GM18873 (cell line): Measurements from ENCODE around the gene TTC33.

Experiments used
- ATAC-seq: cut with Tn5 transposase; IDR thresholded peaks from one replicate; pipeline ENCODE4 v1.9.1; 2021; ENCODE audit warnings: mild to moderate bottlenecking, moderate library complexity, moderate number of reproducible peaks; ENCODE audit not compliant: unreplicated experiment, low FRiP score

Gene TTC33

DNA sequence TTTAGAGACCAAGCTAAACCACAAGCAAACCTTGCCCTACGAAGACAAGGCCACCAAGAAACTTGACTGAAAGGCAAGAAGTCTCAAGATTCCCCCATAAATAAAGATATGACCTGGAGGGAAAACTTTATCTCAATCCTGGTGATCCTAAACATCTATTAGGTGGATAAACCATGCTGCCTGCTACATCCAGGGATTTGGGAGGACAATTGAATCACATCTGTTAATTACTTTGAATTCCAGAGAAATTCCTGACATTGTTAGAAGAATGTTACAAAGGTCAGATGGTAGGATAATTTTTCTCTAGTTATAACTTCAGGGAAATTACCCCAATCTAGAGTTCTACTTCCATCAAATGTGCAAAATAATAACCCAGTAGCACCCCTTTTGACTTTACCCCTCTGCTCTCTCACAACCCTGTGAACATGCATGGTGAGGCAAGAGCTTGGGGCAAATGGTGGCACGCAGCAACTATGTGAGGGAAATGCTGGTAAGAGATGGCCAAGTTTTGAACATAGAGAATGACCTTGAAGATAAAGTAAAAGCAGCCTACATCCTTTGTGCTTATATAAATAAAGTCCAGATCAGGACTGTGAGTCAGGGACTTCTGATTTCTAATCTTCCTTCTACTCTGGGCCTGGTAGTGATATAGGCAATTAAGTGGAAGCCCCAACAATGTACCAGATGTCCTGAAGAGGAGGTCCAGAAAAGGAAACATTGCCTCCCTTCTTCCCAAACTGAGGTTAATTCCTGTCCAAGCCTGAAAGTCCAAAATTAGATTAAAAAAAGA lies 133.1 kb downstream of the TTC33 start:
- ATAC-seq, result no peak

- ATAC-seq, result no peak
Measured at GRCh38 chr5:40619421-40619820, 136.3 kb downstream of the TTC33 start.

DNA sequence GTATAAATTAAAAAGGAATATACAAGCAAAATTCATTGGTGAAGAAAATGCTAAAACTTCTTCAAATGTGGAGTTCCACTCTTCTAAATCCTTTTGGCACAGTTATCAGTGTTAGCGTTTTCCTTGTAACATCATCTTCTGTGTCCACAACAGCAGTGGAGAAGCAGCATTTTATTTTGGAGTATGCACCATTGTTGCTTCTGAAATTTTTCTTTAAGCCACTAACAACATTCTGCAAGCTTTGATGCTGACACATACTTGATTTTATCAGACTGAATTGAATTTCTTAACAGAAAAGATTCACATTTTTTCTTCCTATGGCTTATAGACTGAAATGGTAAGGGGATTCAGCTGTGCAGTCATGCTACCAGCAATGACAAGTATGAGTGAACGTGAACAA lies 136.8 kb downstream of the TTC33 start:
- no peak for ATAC-seq

GRCh38 chr5:40616781-40617180 lies 139.0 kb downstream of the TTC33 start:
- no peak for ATAC-seq

GRCh38 chr5:40615586-40616170 lies 140.1 kb downstream of the TTC33 start:
- no peak for ATAC-seq

GRCh38 chr5:40614923-40615585 lies 140.7 kb downstream of the TTC33 start:
- no peak for ATAC-seq

DNA sequence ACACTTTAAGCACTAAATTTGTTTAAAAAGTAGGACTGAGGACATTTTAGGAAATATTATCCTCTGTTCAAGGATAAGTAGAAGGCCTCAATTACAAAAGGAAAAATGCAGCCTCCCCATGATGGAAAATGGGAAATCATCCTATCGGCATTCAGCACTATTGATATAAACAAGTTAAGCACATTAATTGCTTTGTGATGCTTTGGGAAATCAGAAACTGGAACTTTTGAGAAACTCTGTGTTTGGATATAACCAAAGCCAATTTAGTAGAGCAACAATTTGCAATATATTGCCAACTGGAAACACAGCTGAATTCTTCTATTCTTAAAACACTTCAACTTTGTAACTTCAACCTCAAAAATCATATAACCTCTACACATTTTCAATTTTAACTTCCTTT lies 141.3 kb downstream of the TTC33 start:
- ATAC-seq, result no peak

- no peak for ATAC-seq
Measured at GRCh38 chr5:40607202-40607601, 148.6 kb downstream of the TTC33 start.

DNA sequence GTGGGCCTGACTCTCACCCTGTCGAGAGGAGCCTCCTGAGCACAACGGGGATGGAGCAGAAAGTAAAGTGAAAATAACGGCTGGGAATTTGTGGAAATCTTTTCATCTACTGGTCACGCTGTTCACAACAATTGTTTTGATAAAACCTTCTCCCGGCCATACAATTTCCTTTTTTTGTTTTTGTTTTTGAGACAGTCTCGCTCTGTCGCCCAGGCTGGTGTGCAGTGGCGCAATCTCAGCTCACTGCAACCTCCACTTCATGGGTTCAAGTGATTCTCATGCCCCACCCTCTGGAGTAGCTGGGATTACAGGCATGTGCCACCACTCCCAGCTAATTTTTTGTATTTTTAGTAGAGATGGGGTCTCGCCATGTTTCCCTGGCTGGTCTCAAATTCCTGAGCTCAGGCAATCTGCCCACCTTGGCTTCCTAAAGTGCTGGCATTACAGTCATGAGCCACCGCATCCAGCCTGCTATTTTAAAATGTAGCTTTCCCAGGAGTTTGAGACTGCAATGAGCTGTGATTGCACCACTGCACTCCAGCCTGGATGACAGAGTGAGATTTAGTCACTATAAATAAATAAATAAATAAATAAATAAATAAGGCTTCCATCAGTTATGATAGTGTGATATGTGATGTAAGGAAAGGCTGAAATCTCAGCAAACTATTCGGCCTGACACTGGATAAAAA lies 149.5 kb downstream of the TTC33 start:
- ATAC-seq, result no peak

- ATAC-seq, result no peak
Measured at GRCh38 chr5:40605295-40605958, 150.3 kb downstream of the TTC33 start.

GRCh38 chr5:40603378-40603777 lies 152.4 kb downstream of the TTC33 start:
- no peak for ATAC-seq

DNA sequence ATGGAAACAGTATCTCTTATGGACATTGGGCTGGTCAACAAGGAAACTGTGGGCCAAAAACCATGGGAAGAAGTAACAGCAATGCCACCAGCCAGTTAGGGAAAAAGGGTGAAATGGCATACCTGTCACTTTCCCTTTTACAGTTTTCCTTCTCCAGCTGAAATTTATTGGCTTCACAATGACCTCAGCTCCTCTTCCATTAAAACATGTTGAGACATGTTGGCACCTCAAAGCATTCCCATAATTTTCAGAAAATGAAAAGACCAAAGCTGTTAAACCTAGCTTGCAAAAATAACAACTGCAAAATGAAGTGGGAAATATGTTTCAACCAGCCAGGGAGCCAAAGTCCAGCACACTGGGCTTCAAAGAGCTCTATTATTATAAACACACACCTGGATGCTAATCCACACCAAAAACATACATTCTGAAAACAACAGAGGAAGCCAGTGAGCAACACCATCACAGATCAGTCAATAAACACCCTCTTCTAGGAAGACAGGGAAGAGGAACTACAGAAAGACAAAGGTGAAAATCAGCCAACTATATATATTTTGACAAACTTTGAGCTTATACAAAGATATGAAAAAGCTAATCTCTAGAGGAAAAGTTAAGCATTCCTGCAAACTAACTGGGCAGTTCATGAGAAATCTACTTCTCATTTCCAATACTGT lies 154.4 kb downstream of the TTC33 start:
- ATAC-seq, result no peak

DNA sequence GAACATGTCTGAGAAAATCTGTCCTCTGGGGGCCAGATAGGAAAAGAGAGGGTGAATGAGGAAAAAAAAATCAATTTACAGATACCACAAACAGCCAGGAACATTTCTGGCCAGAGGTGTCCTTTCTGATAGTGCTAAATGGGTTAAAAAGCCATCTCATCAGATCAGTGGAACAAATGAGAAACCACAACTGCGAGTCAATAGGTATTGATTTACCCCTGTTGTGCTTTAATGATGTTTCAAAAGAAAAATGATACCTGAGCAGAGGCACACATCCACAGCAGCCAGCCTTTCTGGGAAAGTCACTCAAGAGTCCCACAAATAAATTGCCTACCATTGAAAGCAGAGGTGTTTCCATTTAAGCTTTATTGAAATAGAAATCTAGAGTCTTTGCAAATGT lies 155.4 kb downstream of the TTC33 start:
- ATAC-seq, result no peak

- no peak for ATAC-seq
Measured at GRCh38 chr5:40599676-40600075, 156.1 kb downstream of the TTC33 start.

DNA sequence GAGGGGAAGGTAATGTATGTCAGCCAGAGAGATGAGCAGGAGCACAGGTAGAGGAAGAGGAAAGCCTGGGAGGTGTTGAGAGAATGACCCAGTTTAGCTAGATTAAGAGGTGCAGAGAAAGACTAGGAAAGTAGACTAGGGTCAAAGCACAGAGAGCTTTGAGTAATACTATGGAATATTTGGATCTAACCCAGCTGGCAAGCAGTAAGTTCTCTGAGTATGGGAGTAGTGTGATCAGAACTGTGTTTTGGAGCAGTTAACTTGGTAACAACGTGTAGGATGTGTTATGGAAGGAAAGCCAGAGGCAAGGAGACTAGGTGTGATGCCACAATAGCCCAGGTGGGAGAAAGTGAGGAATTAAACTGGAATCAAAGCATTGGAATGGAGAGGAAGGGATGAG lies 160.9 kb downstream of the TTC33 start:
- no peak for ATAC-seq

- ATAC-seq, result peak; percentile 81
Measured at GRCh38 chr5:40591727-40592396, 163.9 kb downstream of the TTC33 start.

DNA sequence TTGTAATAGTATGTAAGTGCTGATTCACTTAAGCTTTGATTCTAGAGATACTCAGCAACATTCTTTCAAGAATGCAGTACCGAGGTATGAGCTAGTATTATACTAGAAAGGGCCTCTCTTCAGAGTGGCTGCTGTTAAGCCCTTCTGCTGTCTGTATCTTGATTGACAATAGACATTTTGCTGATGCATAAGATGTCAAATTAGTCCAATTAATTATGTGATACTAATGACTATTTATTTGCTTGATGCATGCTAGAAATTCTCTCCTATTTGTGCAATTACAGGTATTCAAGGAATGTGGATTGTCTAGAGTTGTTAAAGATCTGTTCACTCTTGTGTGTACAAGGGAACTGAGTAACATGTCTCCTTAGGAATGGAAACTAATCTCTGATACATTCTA lies 168.4 kb downstream of the TTC33 start:
- no peak for ATAC-seq

GRCh38 chr5:40585537-40586267 lies 170.1 kb downstream of the TTC33 start:
- ATAC-seq, result no peak

DNA sequence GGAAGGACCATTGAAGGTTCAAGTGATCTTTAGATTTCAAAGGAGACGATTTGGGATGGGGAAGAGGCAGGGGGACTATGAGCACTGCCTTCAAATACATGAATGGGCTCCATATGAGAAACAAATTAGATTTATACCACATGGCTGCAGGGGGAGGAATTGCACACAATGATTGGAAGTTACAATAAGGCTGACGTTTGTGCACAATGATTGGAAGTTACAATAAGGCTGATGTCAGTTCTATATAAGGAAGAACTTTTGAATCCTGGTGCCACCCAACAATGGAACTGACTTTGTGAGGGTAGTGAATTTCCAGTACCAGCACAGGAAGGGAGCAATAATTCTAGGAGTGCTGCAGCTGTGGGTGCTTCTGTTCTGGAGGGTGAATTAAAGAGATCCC lies 171.7 kb downstream of the TTC33 start:
- no peak for ATAC-seq
